ENCODE measurements around the gene HDAC9. TPM values are rescaled to one million over a fixed set of nuclear protein-coding genes. Genes with fewer than 3 reads are reported as not detected.

The HDAC9 gene
- total RNA-seq, 2 experiments from 2014 or later, result 0.55 to 0.65 TPM

DNA sequence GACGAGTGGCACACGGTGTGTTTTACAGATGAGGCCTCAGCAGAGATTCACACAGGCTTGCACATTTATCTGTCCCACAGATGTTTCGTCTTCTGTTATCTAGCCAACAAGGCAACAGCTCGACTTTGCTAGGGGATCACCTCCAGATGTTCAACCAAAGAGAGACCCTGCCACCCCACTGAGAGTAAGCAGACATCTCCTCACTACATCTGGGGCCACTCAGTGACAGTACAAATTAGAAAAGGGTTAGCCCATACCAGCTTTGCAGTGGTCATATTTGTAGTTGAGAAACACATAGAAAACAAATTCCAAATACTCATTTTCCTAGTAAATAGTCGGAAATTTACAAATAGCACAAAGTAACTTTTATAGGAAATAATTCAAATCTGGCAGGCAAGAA lies 164.2 kb downstream of the HDAC9 start:
- POLR2A ChIA-PET, result no interaction called here
- no peak overlapping the region for H3K27ac Mint-ChIP-seq
- no peaks in the 10 kb centered on the region for H3K9me3 Mint-ChIP-seq
- peaks cover 3% of the 10 kb centered on the region for H3K36me3 Mint-ChIP-seq (ENCODE audit: low read depth)
- CTCF ChIA-PET, result no interaction called here
- DNase-seq, result no peak
- H3K4me1 Mint-ChIP-seq, result no peaks in the 10 kb centered on the region
- H3K27me3 Mint-ChIP-seq, result no peaks in the 10 kb centered on the region
- no peak overlapping the region for H3K4me3 Mint-ChIP-seq

DNA sequence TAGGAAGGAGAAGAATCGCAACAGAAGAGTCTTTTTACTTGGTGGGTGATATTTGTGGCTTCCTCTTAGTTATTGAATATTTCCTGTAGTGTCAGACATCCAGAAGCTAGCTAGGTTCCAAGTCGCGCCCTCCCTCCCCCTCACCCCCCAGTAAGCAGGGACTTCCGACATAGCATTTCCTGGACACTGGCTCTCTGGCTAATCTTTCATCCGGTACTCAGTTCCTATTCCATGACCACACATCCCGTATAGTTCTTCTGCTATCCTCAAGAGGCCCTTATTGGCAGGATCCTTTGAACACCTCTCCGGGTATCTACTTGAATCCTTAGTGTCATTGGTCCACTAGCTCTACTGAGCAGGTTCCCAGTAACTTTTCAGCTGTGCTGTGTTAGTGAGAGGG lies 167.8 kb downstream of the HDAC9 start:
- Mint-ChIP-seq H3K4me1 (peaks cover 1% of the 10 kb centered on the region), H3K9me3 (no peaks in the 10 kb centered on the region), H3K36me3 (ENCODE audit: low read depth) (no peaks in the 10 kb centered on the region), H3K27me3 (peaks cover 2% of the 10 kb centered on the region), H3K4me3 (no peak overlapping the region), H3K27ac (no peak overlapping the region)
- DNase-seq, result no peak
- CTCF ChIA-PET, result interaction anchor here (1.5 kb wide), 1 partner anchor 9 kb away, joined by 3 read pairs; no protein-coding TSS in a partner anchor
- POLR2A ChIA-PET, result no interaction called here

DNA sequence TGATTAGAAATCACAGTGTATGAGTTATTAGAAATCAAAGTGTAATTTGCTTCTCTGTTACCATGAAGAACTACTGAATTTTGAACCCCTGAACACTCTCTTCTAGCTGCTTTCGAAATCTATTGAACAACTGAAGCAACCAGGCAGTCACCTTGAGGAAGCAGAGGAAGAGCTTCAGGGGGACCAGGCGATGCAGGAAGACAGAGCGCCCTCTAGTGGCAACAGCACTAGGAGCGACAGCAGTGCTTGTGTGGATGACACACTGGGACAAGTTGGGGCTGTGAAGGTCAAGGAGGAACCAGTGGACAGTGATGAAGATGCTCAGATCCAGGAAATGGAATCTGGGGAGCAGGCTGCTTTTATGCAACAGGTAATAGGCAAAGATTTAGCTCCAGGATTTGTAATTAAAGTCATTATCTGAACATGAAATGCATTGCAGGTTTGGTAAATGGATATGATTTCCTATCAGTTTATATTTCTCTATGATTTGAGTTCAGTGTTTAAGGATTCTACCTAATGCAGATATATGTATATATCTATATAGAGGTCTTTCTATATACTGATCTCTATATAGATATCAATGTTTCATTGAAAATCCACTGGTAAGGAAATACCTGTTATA lies 170.7 kb downstream of the HDAC9 start:
- H3K9me3 Mint-ChIP-seq, result no peaks in the 10 kb centered on the region
- POLR2A ChIA-PET, result no interaction called here
- CTCF ChIA-PET, result interaction anchor here (0.7 to 2.0 kb wide), 9 partner anchors 10 to 984 kb away, joined by 3 to 7 read pairs (median 5); no protein-coding TSS in a partner anchor
- no peaks in the 10 kb centered on the region for H3K36me3 Mint-ChIP-seq (ENCODE audit: low read depth)
- peaks cover 1% of the 10 kb centered on the region for H3K4me1 Mint-ChIP-seq
- no peak overlapping the region for H3K4me3 Mint-ChIP-seq
- H3K27me3 Mint-ChIP-seq, result peaks cover 2% of the 10 kb centered on the region
- peak; percentile 67 for DNase-seq
- no peak overlapping the region for H3K27ac Mint-ChIP-seq

DNA sequence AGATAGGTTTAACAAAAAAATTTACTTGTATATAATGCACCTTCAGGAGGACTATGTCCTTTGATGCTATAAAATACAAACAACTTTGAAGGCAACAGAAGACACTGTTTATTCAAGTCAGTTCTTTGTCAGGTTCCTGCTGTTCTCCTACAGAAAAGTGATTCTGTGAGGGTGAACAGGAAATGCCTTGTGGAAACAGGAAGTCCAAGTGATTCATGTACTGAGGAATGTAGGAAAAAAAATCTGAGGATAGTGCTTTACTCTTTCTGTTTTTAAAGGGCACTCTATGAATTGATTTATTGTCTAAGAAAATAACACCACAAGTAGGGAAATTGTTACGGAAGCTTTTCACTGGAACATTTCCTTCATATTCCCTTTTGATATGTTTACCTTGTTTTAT lies 171.9 kb downstream of the HDAC9 start:
- H3K27ac Mint-ChIP-seq, result no peak overlapping the region
- no peak overlapping the region for H3K4me3 Mint-ChIP-seq
- ChIA-PET POLR2A (no interaction called here), CTCF (no interaction called here)
- peaks cover 1% of the 10 kb centered on the region for H3K4me1 Mint-ChIP-seq
- no peaks in the 10 kb centered on the region for H3K9me3 Mint-ChIP-seq
- H3K27me3 Mint-ChIP-seq, result peaks cover 2% of the 10 kb centered on the region
- H3K36me3 Mint-ChIP-seq (ENCODE audit: low read depth), result no peaks in the 10 kb centered on the region
- DNase-seq, result no peak

DNA sequence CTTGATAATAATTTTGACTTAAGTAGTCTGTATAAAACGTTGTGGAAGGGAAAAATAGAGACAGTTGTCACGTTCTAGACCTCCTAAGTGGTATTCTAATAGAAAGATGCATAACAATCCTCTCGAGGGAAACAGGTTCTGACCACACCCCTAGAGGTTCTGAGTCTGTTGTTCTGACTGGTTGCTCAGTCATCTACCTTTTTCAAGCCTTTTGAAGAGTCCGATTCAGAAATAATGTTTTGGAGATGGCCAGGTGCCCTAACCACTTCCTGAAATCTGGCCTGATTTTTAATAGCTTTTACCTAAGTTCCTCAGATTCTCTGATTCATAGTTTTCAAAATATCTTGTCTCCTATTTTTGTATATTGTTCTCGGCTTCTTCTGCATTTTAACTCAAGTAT lies 175.6 kb downstream of the HDAC9 start:
- Mint-ChIP-seq H3K4me3 (no peak overlapping the region), H3K27ac (no peak overlapping the region), H3K36me3 (ENCODE audit: low read depth) (no peaks in the 10 kb centered on the region), H3K27me3 (peaks cover 1% of the 10 kb centered on the region), H3K9me3 (no peaks in the 10 kb centered on the region), H3K4me1 (peaks cover under 1% of the 10 kb centered on the region)
- CTCF ChIA-PET, result no interaction called here
- DNase-seq, result no peak
- POLR2A ChIA-PET, result no interaction called here

DNA sequence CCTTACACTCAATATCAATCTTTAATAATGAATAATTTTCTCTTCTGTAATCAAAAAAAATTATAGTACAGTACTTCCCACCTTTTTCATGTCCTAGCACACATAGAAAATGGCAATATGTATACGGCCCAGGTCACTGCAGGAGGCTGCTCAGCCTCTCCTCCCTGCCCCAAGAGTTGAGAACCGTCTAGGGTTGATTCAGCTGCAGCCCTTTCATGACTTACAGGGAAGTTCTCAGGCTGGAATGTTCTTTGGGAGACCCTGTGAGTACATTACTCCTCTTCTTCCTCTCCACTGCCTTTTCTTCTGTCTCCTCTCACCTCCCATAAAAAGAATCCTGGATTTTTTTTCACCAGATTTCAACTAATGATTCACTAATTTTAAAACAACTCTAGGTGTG lies 180.0 kb downstream of the HDAC9 start:
- no peak overlapping the region for H3K27ac Mint-ChIP-seq
- no peaks in the 10 kb centered on the region for H3K9me3 Mint-ChIP-seq
- ChIA-PET POLR2A (no interaction called here), CTCF (no interaction called here)
- no peak overlapping the region for H3K4me3 Mint-ChIP-seq
- no peaks in the 10 kb centered on the region for H3K36me3 Mint-ChIP-seq (ENCODE audit: low read depth)
- no peak for DNase-seq
- H3K4me1 Mint-ChIP-seq, result no peaks in the 10 kb centered on the region
- H3K27me3 Mint-ChIP-seq, result no peaks in the 10 kb centered on the region

DNA sequence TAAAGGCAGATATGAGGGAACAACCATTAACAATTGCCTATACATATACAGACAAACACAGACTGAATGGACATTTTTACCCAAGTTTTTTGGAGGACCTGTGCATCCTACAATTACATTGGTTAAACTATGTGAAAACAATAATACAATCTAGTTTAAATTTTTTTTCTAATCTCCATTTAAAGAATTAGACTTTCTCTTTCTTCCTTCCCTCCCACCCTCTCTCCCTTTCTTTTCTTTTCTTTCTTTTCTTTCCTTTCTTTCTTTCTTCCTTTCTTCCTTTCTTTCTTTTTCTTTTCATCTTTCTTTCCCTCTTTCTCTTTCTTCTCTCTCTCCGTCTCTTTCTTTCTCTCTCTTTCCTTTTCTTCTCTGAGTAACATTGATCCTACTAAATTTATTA lies 183.7 kb downstream of the HDAC9 start:
- ChIA-PET POLR2A (no interaction called here), CTCF (no interaction called here)
- H3K4me3 Mint-ChIP-seq, result no peak overlapping the region
- no peaks in the 10 kb centered on the region for H3K9me3 Mint-ChIP-seq
- H3K27ac Mint-ChIP-seq, result no peak overlapping the region
- H3K27me3 Mint-ChIP-seq, result peaks cover 2% of the 10 kb centered on the region
- no peaks in the 10 kb centered on the region for H3K4me1 Mint-ChIP-seq
- H3K36me3 Mint-ChIP-seq (ENCODE audit: low read depth), result no peaks in the 10 kb centered on the region
- no peak for DNase-seq

DNA sequence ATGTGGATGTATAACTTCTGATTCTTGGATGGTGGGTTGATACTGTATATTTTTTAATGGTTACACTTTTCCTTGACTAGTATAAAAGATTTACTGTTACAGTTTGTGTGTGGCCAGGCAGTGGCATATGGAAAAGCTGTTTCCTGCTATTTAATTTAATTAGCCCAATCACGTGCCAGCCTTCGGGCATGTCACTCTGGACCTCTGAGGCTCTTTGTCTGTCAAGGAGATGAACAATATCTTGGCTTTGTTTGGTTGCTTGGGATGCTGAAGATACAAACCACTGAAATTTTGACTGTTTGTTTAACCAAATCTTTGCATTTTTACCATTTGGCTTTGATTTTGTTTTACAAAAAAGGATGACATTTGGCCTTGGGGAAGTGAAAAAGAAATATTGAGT lies 185.0 kb downstream of the HDAC9 start:
- no peaks in the 10 kb centered on the region for H3K36me3 Mint-ChIP-seq (ENCODE audit: low read depth)
- H3K9me3 Mint-ChIP-seq, result no peaks in the 10 kb centered on the region
- peaks cover 3% of the 10 kb centered on the region for H3K4me1 Mint-ChIP-seq
- no peak overlapping the region for H3K4me3 Mint-ChIP-seq
- DNase-seq, result no peak
- peaks cover 2% of the 10 kb centered on the region for H3K27me3 Mint-ChIP-seq
- POLR2A ChIA-PET, result no interaction called here
- no peak overlapping the region for H3K27ac Mint-ChIP-seq
- CTCF ChIA-PET, result no interaction called here

DNA sequence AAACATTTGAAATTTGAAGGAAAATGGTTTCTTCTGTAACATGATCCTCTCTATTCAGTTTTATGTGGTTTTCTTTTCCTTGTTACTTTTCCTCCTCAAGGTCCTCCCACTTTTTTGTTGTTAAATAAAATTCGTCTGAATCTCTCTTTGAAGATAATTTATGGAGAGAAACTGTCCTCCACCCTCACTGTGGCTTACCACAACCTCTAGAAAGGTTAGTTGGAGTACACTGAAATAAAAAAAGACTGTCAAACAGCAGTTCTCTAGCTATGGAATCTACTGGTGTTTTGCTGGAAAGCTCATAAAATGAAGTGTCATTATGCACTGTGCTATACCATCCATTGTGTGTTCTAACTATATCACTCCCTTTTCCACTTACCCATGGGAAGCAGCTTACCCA lies 189.4 kb downstream of the HDAC9 start:
- Mint-ChIP-seq H3K9me3 (no peaks in the 10 kb centered on the region), H3K4me1 (peaks cover 3% of the 10 kb centered on the region), H3K4me3 (no peak overlapping the region), H3K27me3 (peaks cover 2% of the 10 kb centered on the region), H3K36me3 (ENCODE audit: low read depth) (no peaks in the 10 kb centered on the region), H3K27ac (no peak overlapping the region)
- ChIA-PET POLR2A (no interaction called here), CTCF (no interaction called here)
- DNase-seq, result no peak

DNA sequence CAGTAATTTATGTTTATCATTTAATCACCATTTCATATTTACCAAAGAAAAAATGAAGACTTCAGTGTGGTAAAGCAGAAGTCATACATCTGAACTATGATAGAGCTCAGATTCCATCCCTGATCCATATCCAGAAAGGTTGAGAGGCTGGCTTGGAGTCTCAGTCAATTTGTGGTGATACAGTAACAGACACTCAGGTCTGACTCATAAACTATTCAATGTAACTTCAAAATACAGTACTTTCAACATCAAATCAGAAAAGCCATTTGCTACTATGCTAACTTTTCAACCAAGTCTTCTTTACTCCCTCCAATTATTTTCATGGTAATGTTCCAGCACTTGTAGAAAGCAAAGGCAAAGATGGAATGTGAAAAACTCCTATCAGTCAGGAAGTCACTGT lies 190.4 kb downstream of the HDAC9 start:
- no peaks in the 10 kb centered on the region for H3K36me3 Mint-ChIP-seq (ENCODE audit: low read depth)
- CTCF ChIA-PET, result interaction anchor here (1.2 kb wide), 1 partner anchor 20 kb away, joined by 5 read pairs; no protein-coding TSS in a partner anchor
- POLR2A ChIA-PET, result no interaction called here
- no peak for DNase-seq
- no peaks in the 10 kb centered on the region for H3K9me3 Mint-ChIP-seq
- no peak overlapping the region for H3K27ac Mint-ChIP-seq
- peaks cover 3% of the 10 kb centered on the region for H3K4me1 Mint-ChIP-seq
- no peaks in the 10 kb centered on the region for H3K27me3 Mint-ChIP-seq
- H3K4me3 Mint-ChIP-seq, result no peak overlapping the region

DNA sequence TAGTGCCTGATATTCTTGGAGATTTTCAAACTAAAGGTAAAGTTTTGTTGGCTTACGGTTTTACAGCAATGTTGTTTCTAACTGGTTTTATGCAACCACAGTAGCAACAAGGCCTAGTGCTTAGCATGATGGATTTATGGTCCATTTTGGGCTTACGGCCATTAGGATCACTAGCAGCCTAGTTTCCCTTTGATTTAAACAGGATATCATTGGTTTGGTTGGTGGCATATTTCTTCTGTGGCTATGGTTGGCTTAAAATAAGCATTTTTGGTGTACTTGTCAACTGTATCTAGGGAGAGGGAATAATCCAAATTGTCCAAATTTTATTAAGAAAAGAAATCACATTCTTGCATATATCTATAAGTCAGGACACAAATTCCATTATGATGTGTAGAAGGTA lies 194.0 kb downstream of the HDAC9 start:
- H3K4me3 Mint-ChIP-seq, result no peak overlapping the region
- no peaks in the 10 kb centered on the region for H3K27me3 Mint-ChIP-seq
- H3K9me3 Mint-ChIP-seq, result no peaks in the 10 kb centered on the region
- no peak for DNase-seq
- ChIA-PET POLR2A (no interaction called here), CTCF (no interaction called here)
- no peak overlapping the region for H3K27ac Mint-ChIP-seq
- H3K36me3 Mint-ChIP-seq (ENCODE audit: low read depth), result no peaks in the 10 kb centered on the region
- H3K4me1 Mint-ChIP-seq, result peaks cover 3% of the 10 kb centered on the region

DNA sequence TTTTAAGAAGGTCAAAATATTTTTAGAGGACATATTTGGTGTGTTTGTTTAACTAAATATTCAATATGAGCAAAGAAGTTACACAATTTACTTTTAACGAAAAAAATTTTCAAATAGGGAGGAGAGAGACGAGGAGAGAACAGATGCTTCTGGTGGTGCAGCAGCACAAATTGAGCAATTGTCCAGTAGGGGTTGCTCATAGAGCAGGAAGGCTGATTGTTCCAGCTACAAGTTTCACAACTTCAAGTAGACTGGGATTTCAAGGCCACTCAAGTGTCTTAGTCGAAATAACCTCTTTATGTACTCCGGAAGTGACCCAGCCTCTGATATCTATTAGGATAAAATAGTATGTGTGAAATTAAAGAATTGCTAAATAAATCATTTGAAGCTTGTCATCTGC lies 197.9 kb downstream of the HDAC9 start:
- no peaks in the 10 kb centered on the region for H3K36me3 Mint-ChIP-seq (ENCODE audit: low read depth)
- H3K4me1 Mint-ChIP-seq, result no peaks in the 10 kb centered on the region
- CTCF ChIA-PET, result no interaction called here
- POLR2A ChIA-PET, result no interaction called here
- no peaks in the 10 kb centered on the region for H3K27me3 Mint-ChIP-seq
- H3K4me3 Mint-ChIP-seq, result no peak overlapping the region
- no peak overlapping the region for H3K27ac Mint-ChIP-seq
- no peaks in the 10 kb centered on the region for H3K9me3 Mint-ChIP-seq
- DNase-seq, result no peak

DNA sequence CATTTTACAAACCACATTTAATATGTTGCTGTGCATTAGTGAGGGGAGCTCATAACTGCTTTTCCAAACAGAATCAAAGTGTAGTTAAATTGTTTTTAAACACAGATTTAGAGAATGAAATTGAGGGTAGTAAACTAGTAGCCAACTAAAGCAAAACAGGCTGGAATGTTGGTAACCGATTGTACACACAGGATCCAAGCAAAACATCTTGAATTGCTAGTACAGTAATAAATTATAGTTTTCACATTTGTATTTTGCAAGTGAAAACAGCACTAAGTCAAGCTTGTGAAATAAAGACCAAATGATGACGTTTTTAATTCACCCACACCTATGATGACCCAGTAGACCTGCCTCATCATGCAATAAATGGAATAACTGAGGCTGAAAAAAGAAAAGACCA lies 198.3 kb downstream of the HDAC9 start:
- ChIA-PET CTCF (no interaction called here), POLR2A (no interaction called here)
- no peaks in the 10 kb centered on the region for H3K36me3 Mint-ChIP-seq (ENCODE audit: low read depth)
- DNase-seq, result no peak
- no peaks in the 10 kb centered on the region for H3K4me1 Mint-ChIP-seq
- no peak overlapping the region for H3K27ac Mint-ChIP-seq
- H3K27me3 Mint-ChIP-seq, result no peaks in the 10 kb centered on the region
- H3K9me3 Mint-ChIP-seq, result no peaks in the 10 kb centered on the region
- no peak overlapping the region for H3K4me3 Mint-ChIP-seq

DNA sequence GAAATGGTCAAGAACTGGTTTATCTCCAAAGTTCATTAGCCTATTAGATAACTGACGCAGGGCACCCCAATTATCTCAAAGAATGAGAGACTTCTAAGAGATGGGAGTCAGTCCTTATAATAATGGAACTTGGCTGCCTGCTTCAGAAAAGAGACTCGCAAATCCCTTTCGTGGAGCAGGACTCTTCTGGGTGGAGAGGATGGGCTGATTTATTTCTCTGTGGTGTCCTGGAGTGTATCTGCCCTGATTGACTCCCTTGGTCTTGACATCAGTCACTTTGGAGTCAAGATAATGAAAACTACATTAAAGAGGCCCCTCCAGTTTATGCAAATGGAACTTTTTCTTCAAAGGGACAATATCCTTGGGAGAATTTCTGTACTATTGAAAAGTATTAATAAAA lies 198.9 kb downstream of the HDAC9 start:
- CTCF ChIA-PET, result no interaction called here
- H3K27ac Mint-ChIP-seq, result no peak overlapping the region
- no peaks in the 10 kb centered on the region for H3K4me1 Mint-ChIP-seq

DNA sequence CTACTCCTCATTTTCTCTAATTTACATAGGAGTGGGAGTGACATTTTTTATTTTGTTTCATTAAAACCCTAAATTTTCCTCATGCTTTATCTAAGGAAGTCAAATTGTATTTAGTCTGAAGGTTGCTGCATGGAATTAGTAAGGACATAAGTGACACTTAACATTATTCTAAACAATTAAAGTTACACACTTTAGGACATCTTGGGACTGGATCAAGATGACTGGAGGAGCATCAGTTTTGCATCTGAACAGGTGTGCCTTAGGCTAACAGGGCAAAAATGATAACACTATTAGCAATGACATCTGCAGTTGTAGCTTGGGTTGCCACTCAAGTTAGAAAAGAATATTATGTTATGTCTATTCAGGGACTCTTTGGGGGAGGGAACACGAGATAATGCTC lies 199.4 kb downstream of the HDAC9 start:
- Mint-ChIP-seq H3K27ac (no peak overlapping the region), H3K4me3 (no peak overlapping the region), H3K4me1 (no peaks in the 10 kb centered on the region), H3K9me3 (no peaks in the 10 kb centered on the region), H3K27me3 (no peaks in the 10 kb centered on the region), H3K36me3 (ENCODE audit: low read depth) (no peaks in the 10 kb centered on the region)
- CTCF ChIA-PET, result no interaction called here
- DNase-seq, result no peak
- POLR2A ChIA-PET, result no interaction called here

More for the DNA sequence above, 198.9 kb downstream of the HDAC9 start:
- DNase-seq, result no peak
- Mint-ChIP-seq H3K4me3 (no peak overlapping the region), H3K36me3 (ENCODE audit: low read depth) (no peaks in the 10 kb centered on the region), H3K9me3 (no peaks in the 10 kb centered on the region), H3K27me3 (no peaks in the 10 kb centered on the region)
- POLR2A ChIA-PET, result no interaction called here
